Panc1 (cell line): Measurements from ENCODE around the gene LAMA1. TPM values are rescaled to one million over a fixed set of nuclear protein-coding genes. Genes with fewer than 3 reads are reported as not detected.

Experiments used
- ATAC-seq: fragments of 200-7000 bp; cut with Tn5 transposase; 2 replicates; pipeline ENCODE4 v1.9.1; 2020; ENCODE audit warnings: mild to moderate bottlenecking, moderate library complexity
- BruUV-seq: library from RNA; stranded (reverse); fragments of 400-500 nt; replicated peaks from 2 replicates; lab custom pipeline; 2021; lab: Mats Ljungman, UMichigan
- CTCF ChIA-PET: fragments of 300-600 bp; sonication (Branson Sonifier 250); formaldehyde crosslinking; loops from one replicate; lab custom pipeline; 2022; ENCODE audit warnings: antibody characterized with exemption; lab: Charles Lee
- POLR2A ChIA-PET: fragments of 300-600 bp; sonication (Branson Sonifier 250); formaldehyde crosslinking; loops from one replicate; lab custom pipeline; 2022; ENCODE audit warnings: antibody characterized with exemption; lab: Charles Lee
- DNase-seq: peaks from one replicate; pipeline ENCODE4 v3.0.0-alpha.2; 2010; ENCODE audit warnings: low read depth, low spot score
- H3K27ac ChIP-seq: 2 replicates; pipeline ENCODE4 v1.5.1; 2011; ENCODE audit warnings: mild to moderate bottlenecking, low read length, inconsistent platforms
- H3K27me3 ChIP-seq: fragments of 200-500 bp; sonication (Bioruptor generic); 2 replicates; pipeline ENCODE4 v1.6.0; 2014; ENCODE audit warnings: low read length, inconsistent platforms; ENCODE audit not compliant: control insufficient read depth, insufficient read depth
- H3K36me3 ChIP-seq: fragments of 200-500 bp; sonication (Bioruptor generic); 2 replicates; pipeline ENCODE4 v1.5.1; 2014; ENCODE audit warnings: inconsistent platforms, mild to moderate bottlenecking, low read length, moderate library complexity; ENCODE audit not compliant: control insufficient read depth, insufficient read depth
- H3K4me1 ChIP-seq: 2 replicates; pipeline ENCODE4 v1.5.1; 2011; ENCODE audit warnings: inconsistent platforms, mild to moderate bottlenecking, low read length, moderate library complexity; ENCODE audit not compliant: control insufficient read depth, insufficient read depth
- H3K4me3 ChIP-seq, 2 experiments: 2 replicates each; pipeline ENCODE4 v1.5.1; 2011 to 2012; ENCODE audit warnings: low read depth in 2 of 2, low read length in 2 of 2, mild to moderate bottlenecking in 2 of 2, inconsistent platforms in 1 of 2, moderate library complexity in 1 of 2
- H3K9me3 ChIP-seq: fragments of 200-500 bp; sonication (Bioruptor generic); 2 replicates; pipeline ENCODE4 v1.5.1; 2014; ENCODE audit warnings: low read depth, mild to moderate bottlenecking, inconsistent platforms, low read length, moderate library complexity; ENCODE audit not compliant: control insufficient read depth, insufficient read depth
- POLR2AphosphoS5 ChIP-seq: IDR thresholded peaks from 2 replicates; pipeline ENCODE4 v1.6.1; 2012; ENCODE audit warnings: mild to moderate bottlenecking, low read depth, low read length, moderate library complexity
- REST ChIP-seq, 2 experiments: IDR thresholded peaks; 2 replicates each; pipeline ENCODE4 v1.6.1; 2011 to 2012; ENCODE audit warnings: low read depth in 2 of 2, control low read depth in 1 of 2, low read length in 1 of 2, mild to moderate bottlenecking in 1 of 2, moderate library complexity in 1 of 2; ENCODE audit not compliant: insufficient read depth in 1 of 2
- SIN3A ChIP-seq: IDR thresholded peaks from 2 replicates; pipeline ENCODE4 v1.6.1; 2012; ENCODE audit warnings: low read depth, mild to moderate bottlenecking, low read length, moderate library complexity, borderline replicate concordance; ENCODE audit not compliant: insufficient read depth
- TCF7L2 ChIP-seq: IDR thresholded peaks from 2 replicates; pipeline ENCODE4 v1.6.1; 2011; ENCODE audit warnings: mild to moderate bottlenecking, low read depth, low read length, inconsistent platforms
- in situ Hi-C: cut with HindIII; loops from 2 replicates; pipeline ENCODE4 v1.10.0; 2016; ENCODE audit warnings: low sequenced_read_pairs, low pct_unique_long_range_greater_than_20kb
- intact Hi-C: fragments of 100-400 bp; cut with micrococcal nuclease; formaldehyde crosslinking; loops from one replicate; pipeline ENCODE4 v1.10.0; 2022; ENCODE audit not compliant: unreplicated experiment
- total RNA-seq: library from RNA; stranded (reverse); gene quantifications from one replicate; pipeline ENCODE4 v1.2.1, GENCODE V29; 2021; ENCODE audit not compliant: unreplicated experiment
- TF ChIP-seq, protein P1 (sequence below): fragments of 450-650 bp; IDR thresholded peaks from 2 replicates; pipeline ENCODE4 v1.5.1; 2017; ENCODE audit warnings: mild to moderate bottlenecking

Gene LAMA1
- total RNA-seq, 1 experiment from 2014 or later = 0.03 TPM

DNA sequence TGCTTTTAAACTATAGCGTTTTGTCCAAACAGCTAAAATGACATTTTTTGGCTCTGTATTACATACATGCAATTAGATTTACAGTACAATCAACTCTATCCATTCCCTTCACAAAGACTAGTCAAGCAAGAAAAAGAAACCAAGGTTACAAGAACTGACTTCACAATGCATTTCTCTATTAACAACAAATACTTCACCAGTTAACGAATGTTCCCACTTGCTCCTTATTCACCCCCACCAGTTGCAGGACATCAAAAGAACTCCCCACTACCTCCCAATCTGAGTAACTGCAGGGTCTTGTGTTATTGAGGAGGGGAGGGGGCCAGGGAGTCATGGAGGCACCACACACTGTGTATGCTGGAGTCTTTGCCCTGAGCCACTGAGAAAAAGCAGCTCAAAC lies 34.9 kb downstream of the LAMA1 start:
- ATAC-seq (no peak), DNase-seq (no peak)
- no peak overlapping the region for H3K4me3 ChIP-seq
- no peaks in the 10 kb centered on the region for H3K4me1 ChIP-seq
- intact Hi-C loops (no loop called here), in situ Hi-C loops (no loop called here)
- BruUV-seq = no TSS peak
- no peaks in the 10 kb centered on the region for H3K27me3 ChIP-seq
- POLR2A ChIA-PET = no interaction called here
- H3K27ac ChIP-seq = no peak overlapping the region
- CTCF ChIA-PET = no interaction called here
- no peaks in the 10 kb centered on the region for H3K36me3 ChIP-seq
- H3K9me3 ChIP-seq = no peaks in the 10 kb centered on the region
- TF ChIP-seq POLR2AphosphoS5 (no peak), REST (IDR thresholded peaks at IDR 0.05; ENCODE audit: insufficient read depth in 1 of 2, low read depth in 2 of 2, low read length in 1 of 2) (no peak), TCF7L2 (no peak), SIN3A (no peak)
- TF ChIP-seq, protein P1, sequence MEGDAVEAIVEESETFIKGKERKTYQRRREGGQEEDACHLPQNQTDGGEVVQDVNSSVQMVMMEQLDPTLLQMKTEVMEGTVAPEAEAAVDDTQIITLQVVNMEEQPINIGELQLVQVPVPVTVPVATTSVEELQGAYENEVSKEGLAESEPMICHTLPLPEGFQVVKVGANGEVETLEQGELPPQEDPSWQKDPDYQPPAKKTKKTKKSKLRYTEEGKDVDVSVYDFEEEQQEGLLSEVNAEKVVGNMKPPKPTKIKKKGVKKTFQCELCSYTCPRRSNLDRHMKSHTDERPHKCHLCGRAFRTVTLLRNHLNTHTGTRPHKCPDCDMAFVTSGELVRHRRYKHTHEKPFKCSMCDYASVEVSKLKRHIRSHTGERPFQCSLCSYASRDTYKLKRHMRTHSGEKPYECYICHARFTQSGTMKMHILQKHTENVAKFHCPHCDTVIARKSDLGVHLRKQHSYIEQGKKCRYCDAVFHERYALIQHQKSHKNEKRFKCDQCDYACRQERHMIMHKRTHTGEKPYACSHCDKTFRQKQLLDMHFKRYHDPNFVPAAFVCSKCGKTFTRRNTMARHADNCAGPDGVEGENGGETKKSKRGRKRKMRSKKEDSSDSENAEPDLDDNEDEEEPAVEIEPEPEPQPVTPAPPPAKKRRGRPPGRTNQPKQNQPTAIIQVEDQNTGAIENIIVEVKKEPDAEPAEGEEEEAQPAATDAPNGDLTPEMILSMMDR = no peak

- H3K36me3 ChIP-seq = no peaks in the 10 kb centered on the region
- BruUV-seq = no TSS peak
- in situ Hi-C loops (no loop called here), intact Hi-C loops (no loop called here)
- no peaks in the 10 kb centered on the region for H3K4me1 ChIP-seq
- POLR2A ChIA-PET = no interaction called here
- no peak for DNase-seq
- H3K27me3 ChIP-seq = no peaks in the 10 kb centered on the region
- no peaks in the 10 kb centered on the region for H3K9me3 ChIP-seq
- no peak overlapping the region for H3K27ac ChIP-seq
- ATAC-seq = no peak
- H3K4me3 ChIP-seq = no peak overlapping the region
- no peak for TF ChIP-seq TCF7L2
- CTCF ChIA-PET = no interaction called here
These were observed 38.4 kb downstream of the LAMA1 start for GRCh38 chr18:7079231-7079630.

DNA sequence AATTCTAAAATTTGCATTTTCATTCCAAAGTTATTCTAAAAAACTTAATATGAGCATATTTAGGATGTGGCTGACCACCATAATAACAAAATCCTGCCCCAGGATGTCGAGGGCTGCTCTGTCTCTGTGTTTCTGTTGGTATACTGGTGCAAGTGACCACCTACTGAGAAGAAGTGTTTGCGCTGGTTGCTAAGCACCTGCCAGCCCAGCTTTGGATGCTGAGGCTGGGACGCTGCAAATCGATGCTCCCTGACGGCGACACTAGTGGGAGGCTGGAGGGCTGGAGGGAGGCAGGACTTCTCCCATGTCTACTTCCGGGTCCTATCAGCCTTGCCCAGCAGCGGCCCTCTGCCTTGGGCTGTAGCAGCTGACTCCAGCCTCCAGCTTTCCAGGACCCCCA lies 45.0 kb downstream of the LAMA1 start:
- POLR2A ChIA-PET = no interaction called here
- CTCF ChIA-PET = no interaction called here
- H3K27me3 ChIP-seq = no peaks in the 10 kb centered on the region
- DNase-seq (no peak), ATAC-seq (no peak)
- no peak overlapping the region for H3K27ac ChIP-seq
- intact Hi-C loops (no loop called here), in situ Hi-C loops (no loop called here)
- H3K9me3 ChIP-seq = no peaks in the 10 kb centered on the region
- no peak overlapping the region for H3K4me3 ChIP-seq
- no peaks in the 10 kb centered on the region for H3K4me1 ChIP-seq
- H3K36me3 ChIP-seq = no peaks in the 10 kb centered on the region
- no TSS peak for BruUV-seq
- TF ChIP-seq, protein P1 = no peak
- TF ChIP-seq SIN3A (no peak), REST (IDR thresholded peaks at IDR 0.05; ENCODE audit: insufficient read depth in 1 of 2, low read depth in 2 of 2, low read length in 1 of 2) (no peak), POLR2AphosphoS5 (no peak), TCF7L2 (no peak)
